ENCODE results near the gene CCDC188. TPM values are rescaled to one million over a fixed set of nuclear protein-coding genes. Genes with fewer than 3 reads are reported as not detected.

The CCDC188 gene
- total RNA-seq, 5 donors from 2014 or later (not counting 1 experiment from before 2014, with no cell fraction given), result 0.18 to 0.66 (median 0.58) TPM; not detected in 2

DNA sequence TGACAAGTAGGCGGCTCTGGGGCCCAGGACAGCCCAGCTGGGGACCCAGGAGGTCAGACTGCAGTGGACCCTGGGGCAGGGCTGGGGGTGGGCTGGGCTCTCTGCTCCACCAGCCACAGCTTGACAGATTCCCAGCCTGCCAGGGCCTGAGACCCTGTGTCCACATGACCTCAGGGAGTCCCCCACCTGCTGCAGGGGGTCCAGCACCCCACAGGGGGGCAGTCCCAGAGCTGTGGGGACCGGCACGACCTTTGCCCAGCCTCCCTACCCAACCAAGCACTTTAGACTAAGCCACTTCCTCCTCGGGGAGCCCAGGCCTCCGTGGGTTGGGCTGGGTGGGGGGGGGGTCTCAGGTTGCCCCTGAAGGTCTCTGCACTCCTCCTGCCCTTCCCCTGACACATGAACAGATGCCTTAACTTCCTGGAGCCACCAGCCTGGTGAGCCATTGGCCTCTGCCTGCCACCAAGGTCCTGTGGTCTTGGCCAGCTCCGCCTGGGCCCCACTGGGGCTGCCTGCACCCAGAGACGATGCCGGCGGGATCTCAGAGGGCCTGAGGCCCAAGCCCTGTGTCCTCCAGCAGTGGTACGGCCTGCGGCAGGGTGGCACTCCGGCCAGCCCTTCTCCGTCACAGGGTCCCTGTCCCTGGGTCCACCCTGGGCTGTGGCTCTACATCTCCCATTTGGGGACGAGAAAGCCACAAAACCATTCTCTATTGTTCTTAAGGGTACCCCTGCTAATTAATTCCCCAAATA lies 3.4 kb downstream of the CCDC188 start:
- CTCF ChIA-PET, result no interaction called here
- H3K4me1 ChIP-seq (ENCODE audit: control insufficient read depth in 1 of 2, extremely low read depth in 1 of 2, insufficient read depth in 2 of 2, low read length in 2 of 2), result no peaks in the 10 kb centered on the region
- ATAC-seq (replicated peaks in 1 of 4) (no peak), DNase-seq (no peak)
- no peaks in the 10 kb centered on the region for H3K9me3 ChIP-seq
- Mint-ChIP-seq H3K36me3 (peaks cover 2% of the 10 kb centered on the region), H3K9me3 (no peaks in the 10 kb centered on the region), H3K4me1 (no peaks in the 10 kb centered on the region), H3K4me3 (no peak overlapping the region), H3K27ac (no peak overlapping the region), H3K27me3 (no peaks in the 10 kb centered on the region)
- POLR2A ChIA-PET, result no interaction called here
- H3K27ac ChIP-seq (ENCODE audit: low read length), result no peak overlapping the region
- H3K4me3 ChIP-seq (ENCODE audit: control insufficient read depth in 1 of 2, extremely low read depth in 1 of 2, low read length in 1 of 2), result no peak overlapping the region
- peaks cover 2% of the 10 kb centered on the region in 2 donors for H3K36me3 ChIP-seq (ENCODE audit: control insufficient read depth in 2 of 2, extremely low read depth in 1 of 2, insufficient read depth in 1 of 2, low read length in 1 of 2)
- 82% methylated on average over 9 of the region's 14 CpGs for WGBS (ENCODE audit: insufficient coverage)
- no peaks in the 10 kb centered on the region for H3K27me3 ChIP-seq (replicated peaks in 1 of 2; ENCODE audit: control insufficient read depth in 2 of 2, extremely low read depth in 1 of 2, insufficient read depth in 2 of 2, low read length in 1 of 2)

- Histone ChIP-seq H3K4me3 (ENCODE audit: control insufficient read depth in 1 of 2, extremely low read depth in 1 of 2, low read length in 1 of 2) (no peak overlapping the region), H3K9me3 (no peaks in the 10 kb centered on the region), H3K27me3 (replicated peaks in 1 of 2; ENCODE audit: control insufficient read depth in 2 of 2, extremely low read depth in 1 of 2, insufficient read depth in 2 of 2, low read length in 1 of 2) (no peaks in the 10 kb centered on the region), H3K27ac (ENCODE audit: low read length) (no peak overlapping the region), H3K36me3 (ENCODE audit: control insufficient read depth in 2 of 2, extremely low read depth in 1 of 2, insufficient read depth in 1 of 2, low read length in 1 of 2) (peaks cover 3 to 4% of the 10 kb centered on the region in 2 donors), H3K4me1 (ENCODE audit: control insufficient read depth in 1 of 2, extremely low read depth in 1 of 2, insufficient read depth in 2 of 2, low read length in 2 of 2) (no peaks in the 10 kb centered on the region)
- DNase-seq, result no peak
- POLR2A ChIA-PET, result no interaction called here
- CTCF ChIA-PET, result no interaction called here
- H3K27me3 Mint-ChIP-seq, result no peaks in the 10 kb centered on the region
- no peaks in the 10 kb centered on the region for H3K4me1 Mint-ChIP-seq
- no peak overlapping the region for H3K4me3 Mint-ChIP-seq
- whole genome bisulfite sequencing (ENCODE audit: insufficient coverage), result 60% methylated on average over 22 of the region's 22 CpGs
- peaks cover 2% of the 10 kb centered on the region for H3K36me3 Mint-ChIP-seq
- no peak for ATAC-seq (replicated peaks in 1 of 4)
- H3K9me3 Mint-ChIP-seq, result no peaks in the 10 kb centered on the region
- no peak overlapping the region for H3K27ac Mint-ChIP-seq
These were observed 4.1 kb downstream of the CCDC188 start for GRCh38 chr22:20146777-20147176.

DNA sequence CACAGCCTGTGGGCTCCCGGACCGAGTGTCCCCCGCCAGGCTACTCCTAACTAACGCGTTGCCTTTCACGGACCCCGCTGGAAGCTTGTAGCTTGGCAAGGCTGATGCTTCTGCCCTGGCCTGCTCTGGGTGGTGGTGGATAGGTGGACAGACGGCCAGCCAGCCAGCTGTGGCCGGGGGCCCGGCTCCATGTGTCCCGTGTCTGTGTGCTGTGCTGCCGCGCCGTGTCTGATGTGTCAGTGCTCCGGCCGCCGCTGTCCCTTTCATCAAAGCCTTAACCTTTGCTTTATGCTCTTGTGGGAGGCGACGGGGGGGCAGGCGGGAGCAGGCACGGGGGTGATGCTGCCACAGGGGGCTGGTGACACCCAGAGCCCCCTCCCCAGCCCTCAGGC lies 5.0 kb downstream of the CCDC188 start:
- Histone ChIP-seq H3K4me1 (ENCODE audit: control insufficient read depth in 1 of 2, extremely low read depth in 1 of 2, insufficient read depth in 2 of 2, low read length in 2 of 2) (no peaks in the 10 kb centered on the region), H3K9me3 (no peaks in the 10 kb centered on the region), H3K27me3 (replicated peaks in 1 of 2; ENCODE audit: control insufficient read depth in 2 of 2, extremely low read depth in 1 of 2, insufficient read depth in 2 of 2, low read length in 1 of 2) (no peaks in the 10 kb centered on the region), H3K4me3 (ENCODE audit: control insufficient read depth in 1 of 2, extremely low read depth in 1 of 2, low read length in 1 of 2) (no peak overlapping the region), H3K36me3 (ENCODE audit: control insufficient read depth in 2 of 2, extremely low read depth in 1 of 2, insufficient read depth in 1 of 2, low read length in 1 of 2) (peaks cover 5 to 8% of the 10 kb centered on the region in 2 donors), H3K27ac (ENCODE audit: low read length) (no peak overlapping the region)
- no peak for DNase-seq
- WGBS (ENCODE audit: insufficient coverage), result 95% methylated on average over 11 of the region's 21 CpGs
- Mint-ChIP-seq H3K4me1 (no peaks in the 10 kb centered on the region), H3K27me3 (no peaks in the 10 kb centered on the region), H3K9me3 (no peaks in the 10 kb centered on the region), H3K36me3 (peaks cover 2% of the 10 kb centered on the region), H3K4me3 (no peak overlapping the region), H3K27ac (no peak overlapping the region)
- ChIA-PET CTCF (no interaction called here), POLR2A (no interaction called here)
- no peak for ATAC-seq (replicated peaks in 1 of 4)

DNA sequence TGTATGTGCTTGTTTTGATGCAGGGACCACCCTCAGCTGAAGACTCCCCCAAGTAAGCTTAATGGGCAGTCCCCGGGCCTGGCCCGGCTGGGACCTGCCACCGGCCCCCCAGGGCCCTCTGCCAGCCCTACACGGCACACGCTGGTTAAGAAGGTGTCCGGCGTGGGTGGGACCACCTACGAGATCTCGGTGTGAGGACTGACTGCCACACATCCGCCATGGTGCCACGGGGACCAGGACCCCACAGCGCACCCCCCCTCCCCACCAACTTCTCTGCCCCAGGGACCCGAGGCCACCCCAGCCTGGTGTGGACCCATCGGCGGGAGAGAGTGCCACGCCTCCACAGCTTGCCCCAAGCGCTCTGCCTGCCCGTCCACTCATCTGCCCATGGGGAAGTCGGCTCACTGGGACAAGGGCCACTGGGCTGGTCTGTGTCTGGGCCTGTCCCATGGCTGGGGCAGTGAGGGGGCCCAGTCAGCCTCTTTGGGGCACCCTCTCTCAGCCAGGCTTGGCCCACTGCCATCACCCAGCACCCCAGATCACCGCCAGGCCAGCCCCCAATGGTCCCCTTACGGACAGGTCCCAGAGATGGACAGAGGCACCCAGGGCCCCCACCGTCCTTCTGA lies 5.5 kb downstream of the CCDC188 start:
- Mint-ChIP-seq H3K4me3 (no peak overlapping the region), H3K36me3 (peaks cover 2% of the 10 kb centered on the region), H3K27me3 (no peaks in the 10 kb centered on the region), H3K9me3 (no peaks in the 10 kb centered on the region), H3K4me1 (no peaks in the 10 kb centered on the region), H3K27ac (no peak overlapping the region)
- CTCF ChIA-PET, result no interaction called here
- Histone ChIP-seq H3K27ac (ENCODE audit: low read length) (no peak overlapping the region), H3K36me3 (ENCODE audit: control insufficient read depth in 2 of 2, extremely low read depth in 1 of 2, insufficient read depth in 1 of 2, low read length in 1 of 2) (peaks cover 7 to 8% of the 10 kb centered on the region in 2 donors), H3K4me3 (ENCODE audit: control insufficient read depth in 1 of 2, extremely low read depth in 1 of 2, low read length in 1 of 2) (no peak overlapping the region), H3K27me3 (replicated peaks in 1 of 2; ENCODE audit: control insufficient read depth in 2 of 2, extremely low read depth in 1 of 2, insufficient read depth in 2 of 2, low read length in 1 of 2) (no peaks in the 10 kb centered on the region), H3K4me1 (ENCODE audit: control insufficient read depth in 1 of 2, extremely low read depth in 1 of 2, insufficient read depth in 2 of 2, low read length in 2 of 2) (no peaks in the 10 kb centered on the region), H3K9me3 (no peaks in the 10 kb centered on the region)
- ATAC-seq (replicated peaks in 1 of 4) (no peak), DNase-seq (no peak)
- POLR2A ChIA-PET, result no interaction called here
- 92% methylated on average over 18 of the region's 22 CpGs for WGBS (ENCODE audit: insufficient coverage)

DNA sequence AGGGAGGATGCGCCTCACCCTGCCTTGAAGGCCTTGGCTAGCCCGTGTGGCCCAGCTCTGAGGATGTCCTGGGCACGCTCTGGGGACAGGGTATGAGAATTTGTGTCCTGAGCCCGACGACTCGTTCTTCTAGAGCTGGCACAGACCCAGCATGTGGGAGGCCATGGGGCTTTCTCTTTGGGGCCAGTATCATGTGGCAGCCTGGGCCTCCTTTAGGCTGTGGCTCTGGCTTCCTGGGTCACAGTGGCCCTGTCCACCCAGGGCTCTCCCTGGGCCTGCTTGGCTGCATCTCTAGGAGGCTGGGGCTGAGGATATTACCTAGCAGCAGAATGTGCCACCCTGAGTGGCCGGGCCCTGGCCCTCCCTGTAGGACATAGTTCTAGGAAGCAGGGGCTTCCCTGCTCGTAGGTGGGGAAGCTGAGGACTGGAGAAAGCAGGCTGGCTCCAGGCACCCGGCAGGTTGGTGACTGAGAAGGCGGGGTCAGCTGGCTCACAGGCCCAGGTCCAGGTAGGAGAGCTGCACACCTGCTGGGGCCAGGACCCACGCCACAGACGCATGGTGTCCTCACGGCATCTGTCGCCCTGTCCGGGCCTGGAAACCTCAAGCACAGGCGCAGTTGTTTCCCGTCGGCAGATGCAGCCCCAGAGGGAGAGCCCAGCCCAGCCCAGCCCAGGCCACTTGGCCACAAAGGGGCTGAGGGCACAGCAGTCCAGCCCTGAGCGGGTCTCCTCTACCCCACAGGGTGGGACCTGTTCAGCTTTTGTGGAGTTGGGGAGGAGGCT lies 6.8 kb downstream of the CCDC188 start:
- Histone ChIP-seq H3K27ac (ENCODE audit: low read length) (no peak overlapping the region), H3K36me3 (ENCODE audit: control insufficient read depth in 2 of 2, extremely low read depth in 1 of 2, insufficient read depth in 1 of 2, low read length in 1 of 2) (peaks cover 8 to 14% of the 10 kb centered on the region in 2 donors), H3K27me3 (replicated peaks in 1 of 2; ENCODE audit: control insufficient read depth in 2 of 2, extremely low read depth in 1 of 2, insufficient read depth in 2 of 2, low read length in 1 of 2) (no peaks in the 10 kb centered on the region), H3K4me1 (ENCODE audit: control insufficient read depth in 1 of 2, extremely low read depth in 1 of 2, insufficient read depth in 2 of 2, low read length in 2 of 2) (no peaks in the 10 kb centered on the region), H3K4me3 (ENCODE audit: control insufficient read depth in 1 of 2, extremely low read depth in 1 of 2, low read length in 1 of 2) (no peak overlapping the region), H3K9me3 (no peaks in the 10 kb centered on the region)
- Mint-ChIP-seq H3K9me3 (no peaks in the 10 kb centered on the region), H3K4me3 (no peak overlapping the region), H3K4me1 (peaks cover 0 to 3% (median under 1%) of the 10 kb centered on the region in 3 donors), H3K27me3 (no peaks in the 10 kb centered on the region), H3K27ac (no peak overlapping the region), H3K36me3 (peaks cover 2% of the 10 kb centered on the region)
- ChIA-PET CTCF (no interaction called here), POLR2A (no interaction called here)
- DNase-seq (no peak), ATAC-seq (replicated peaks in 1 of 4) (no peak)
- WGBS (ENCODE audit: insufficient coverage), result 92% methylated on average over 14 of the region's 19 CpGs

DNA sequence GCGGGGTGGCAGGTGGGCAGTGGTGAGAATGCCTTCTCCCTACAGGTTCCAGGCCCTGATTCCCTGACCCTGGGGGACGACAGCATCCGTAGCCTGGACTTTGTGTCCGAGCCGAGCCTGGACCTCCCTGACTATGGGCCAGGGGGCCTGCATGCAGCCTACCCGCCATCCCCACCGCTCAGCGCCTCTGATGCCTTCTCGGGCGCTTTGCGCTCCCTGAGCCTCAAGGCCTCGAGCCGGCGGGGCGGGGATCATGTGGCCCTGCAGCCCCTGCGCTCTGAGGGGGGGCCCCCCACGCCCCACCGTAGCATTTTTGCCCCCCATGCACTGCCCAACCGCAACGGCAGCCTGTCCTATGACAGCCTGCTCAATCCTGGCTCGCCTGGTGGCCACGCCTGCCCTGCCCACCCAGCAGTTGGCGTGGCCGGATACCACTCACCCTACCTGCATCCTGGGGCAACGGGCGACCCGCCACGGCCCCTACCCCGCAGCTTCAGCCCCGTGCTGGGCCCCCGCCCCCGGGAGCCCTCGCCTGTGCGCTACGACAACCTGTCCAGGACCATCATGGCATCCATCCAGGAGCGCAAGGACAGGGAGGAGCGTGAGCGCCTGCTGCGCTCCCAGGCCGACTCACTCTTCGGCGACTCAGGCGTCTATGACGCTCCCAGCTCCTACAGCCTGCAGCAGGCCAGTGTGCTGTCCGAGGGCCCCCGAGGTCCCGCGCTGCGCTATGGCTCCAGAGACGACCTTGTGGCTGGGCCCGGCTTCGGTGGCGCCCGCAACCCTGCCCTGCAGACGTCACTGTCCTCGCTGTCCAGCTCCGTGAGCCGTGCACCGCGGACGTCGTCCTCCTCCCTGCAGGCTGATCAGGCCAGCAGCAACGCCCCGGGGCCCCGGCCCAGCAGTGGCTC lies 7.9 kb downstream of the CCDC188 start:
- Mint-ChIP-seq H3K36me3 (peaks cover 2% of the 10 kb centered on the region), H3K4me3 (no peak overlapping the region), H3K27me3 (no peaks in the 10 kb centered on the region), H3K9me3 (no peaks in the 10 kb centered on the region), H3K4me1 (peaks cover 0 to 8% (median 1%) of the 10 kb centered on the region in 3 donors), H3K27ac (no peak overlapping the region)
- Histone ChIP-seq H3K36me3 (ENCODE audit: control insufficient read depth in 2 of 2, extremely low read depth in 1 of 2, insufficient read depth in 1 of 2, low read length in 1 of 2) (peaks cover 8 to 14% of the 10 kb centered on the region in 2 donors), H3K27me3 (replicated peaks in 1 of 2; ENCODE audit: control insufficient read depth in 2 of 2, extremely low read depth in 1 of 2, insufficient read depth in 2 of 2, low read length in 1 of 2) (no peaks in the 10 kb centered on the region), H3K4me1 (ENCODE audit: control insufficient read depth in 1 of 2, extremely low read depth in 1 of 2, insufficient read depth in 2 of 2, low read length in 2 of 2) (peaks cover 0 to 4% of the 10 kb centered on the region in 2 experiments), H3K4me3 (ENCODE audit: control insufficient read depth in 1 of 2, extremely low read depth in 1 of 2, low read length in 1 of 2) (no peak overlapping the region), H3K27ac (ENCODE audit: low read length) (no peak overlapping the region), H3K9me3 (no peaks in the 10 kb centered on the region)
- 96% methylated on average over 59 of the region's 65 CpGs for WGBS (ENCODE audit: insufficient coverage)
- DNase-seq (no peak), ATAC-seq (replicated peaks in 1 of 4) (no peak)
- POLR2A ChIA-PET, result no interaction called here
- CTCF ChIA-PET, result no interaction called here

All from T-cell (primary cell).